GM12892 (cell line): ENCODE results near the gene CDK11A.

Experiments used
- POLR2A ChIP-seq: IDR thresholded peaks from 2 replicates; pipeline ENCODE4 v1.6.1; 2011; ENCODE audit warnings: low read depth, low read length, control low read depth
- POLR2AphosphoS5 ChIP-seq: IDR thresholded peaks from 2 replicates; pipeline ENCODE4 v1.6.1; 2011; ENCODE audit warnings: low read depth, low read length, control low read depth
- TAF1 ChIP-seq: IDR thresholded peaks from 2 replicates; pipeline ENCODE4 v1.6.1; 2011; ENCODE audit warnings: low read depth, mild to moderate bottlenecking, control low read depth, low read length, borderline replicate concordance

- TF ChIP-seq POLR2AphosphoS5, result no peak
- no peak for TF ChIP-seq POLR2A
- no peak for TF ChIP-seq TAF1
These were observed 36.3 kb downstream of the CDK11A start for GRCh38 chr1:1687846-1688245.
